GM12892 (cell line): Measurements from ENCODE around the gene RHOT1.

Experiments used
- POLR2A ChIP-seq: IDR thresholded peaks from 2 replicates; pipeline ENCODE4 v1.6.1; 2011; ENCODE audit warnings: low read depth, low read length, control low read depth
- TAF1 ChIP-seq: IDR thresholded peaks from 2 replicates; pipeline ENCODE4 v1.6.1; 2011; ENCODE audit warnings: low read depth, mild to moderate bottlenecking, control low read depth, low read length, borderline replicate concordance

GRCh38 chr17:32160526-32160925 is 18.2 kb downstream of the RHOT1 start:
- TF ChIP-seq TAF1 (no peak), POLR2A (no peak)
